Hepatocyte (in vitro differentiated cells): ENCODE data around the gene TAF1C. TPM values are rescaled to one million over a fixed set of nuclear protein-coding genes. Genes with fewer than 3 reads are reported as not detected.

Experiments
- DNase-seq: peaks from one replicate; pipeline ENCODE4 v3.0.0-alpha.2; 2016; ENCODE audit warnings: low spot score
- H2AFZ ChIP-seq: fragments of 200-600 bp; sonication (generic); 2 replicates; pipeline ENCODE4 v1.6.0; 2016; ENCODE audit warnings: antibody characterized with exemption, mild to moderate bottlenecking
- H3K27ac ChIP-seq: fragments of 200-600 bp; sonication (generic); 2 replicates; pipeline ENCODE4 v1.5.1; 2016; ENCODE audit warnings: mild to moderate bottlenecking
- H3K27me3 ChIP-seq: fragments of 200-600 bp; sonication (generic); 2 replicates; pipeline ENCODE4 v1.6.1; 2016
- H3K36me3 ChIP-seq: fragments of 200-600 bp; sonication (generic); replicated peaks from 2 replicates; pipeline ENCODE4 v1.5.1; 2016; ENCODE audit warnings: low read depth; ENCODE audit not compliant: insufficient read depth
- H3K4me1 ChIP-seq: fragments of 200-600 bp; sonication (generic); 2 replicates; pipeline ENCODE4 v1.5.1; 2016; ENCODE audit warnings: mild to moderate bottlenecking, moderate library complexity; ENCODE audit not compliant: insufficient read depth
- H3K4me2 ChIP-seq: fragments of 200-600 bp; sonication (generic); 2 replicates; pipeline ENCODE4 v1.6.0; 2016
- H3K4me3 ChIP-seq: fragments of 200-600 bp; sonication (generic); 2 replicates; pipeline ENCODE4 v1.5.1; 2016; ENCODE audit warnings: mild to moderate bottlenecking
- H3K79me2 ChIP-seq: fragments of 200-600 bp; sonication (generic); 2 replicates; pipeline ENCODE4 v1.6.0; 2017; ENCODE audit warnings: mild to moderate bottlenecking
- H3K9me2 ChIP-seq: fragments of 200-600 bp; sonication (generic); replicated peaks from 2 replicates; pipeline ENCODE4 v1.6.0; 2017; ENCODE audit warnings: mild to moderate bottlenecking; ENCODE audit not compliant: insufficient read depth
- H3K9me3 ChIP-seq: fragments of 200-600 bp; sonication (generic); 2 replicates; pipeline ENCODE4 v1.5.1; 2016; ENCODE audit warnings: low read depth, mild to moderate bottlenecking
- H4K20me1 ChIP-seq: fragments of 200-600 bp; sonication (generic); 2 replicates; pipeline ENCODE4 v1.6.0; 2016; ENCODE audit warnings: mild to moderate bottlenecking; ENCODE audit not compliant: insufficient read depth, poor library complexity, severe bottlenecking
- EZH2 ChIP-seq: fragments of 200-600 bp; sonication (generic); IDR thresholded peaks from 2 replicates; pipeline ENCODE4 v1.6.1; 2016; ENCODE audit warnings: antibody characterized with exemption, mild to moderate bottlenecking, borderline replicate concordance
- EZH2phosphoT487 ChIP-seq: fragments of 200-600 bp; sonication (generic); IDR thresholded peaks from one replicate; pipeline ENCODE4 v1.6.1; 2018; ENCODE audit warnings: antibody characterized with exemption, mild to moderate bottlenecking, low read depth, moderate library complexity; ENCODE audit not compliant: unreplicated experiment, severe bottlenecking
- WGBS: methylation state at CpG from one replicate; pipeline ENCODE4 v1.1.6; 2016; ENCODE audit warnings: low lambda C conversion rate; ENCODE audit errors: missing lambda C conversion rate; 5-methylcytosine and 5-hydroxymethylcytosine counted together
- polyA plus RNA-seq: library from polyadenylated mRNA; unstranded; fragments of >200 nt; fragmentation: Nextera tagmentation; extraction: Ambion mirVana; gene quantifications from 2 replicates; pipeline ENCODE4 v1.2.1, GENCODE V29; 2016
- total RNA-seq: library from RNA; depleted of rRNA; stranded (reverse); fragments of >200 nt; gene quantifications from 2 replicates; pipeline ENCODE4 v1.2.3, GENCODE V29; 2014
- TF ChIP-seq, protein P1 (sequence below): fragments of 200-600 bp; sonication (generic); IDR thresholded peaks from 2 replicates; pipeline ENCODE4 v1.5.1; 2016; ENCODE audit warnings: antibody characterized with exemption, mild to moderate bottlenecking; ENCODE audit not compliant: poor library complexity

TAF1C gene
- total and polyA plus RNA-seq, 2 experiments from 2014 or later, result 30.2 to 39.2 TPM

DNA sequence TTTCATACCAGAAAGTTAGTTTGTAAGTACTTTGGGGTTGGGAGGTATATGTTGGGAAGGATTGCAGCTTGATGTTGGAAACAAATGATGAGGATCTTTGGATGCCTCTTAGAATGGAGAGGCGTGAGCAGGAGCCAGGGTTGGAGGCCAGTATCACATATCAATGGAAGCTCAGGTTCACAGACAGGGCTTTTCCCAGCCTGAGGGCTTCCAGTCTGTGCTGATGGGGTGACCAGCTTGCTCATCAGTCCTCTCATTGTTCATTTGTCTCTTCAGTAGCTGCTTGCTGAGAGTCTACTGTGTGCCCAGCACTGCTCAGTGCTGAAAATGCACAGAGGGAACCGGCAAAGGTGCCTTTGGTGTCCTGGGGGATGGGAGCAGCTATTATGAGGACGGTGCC is 35.9 kb downstream of the TAF1C start:
- Histone ChIP-seq H2AFZ (no peak overlapping the region), H3K4me3 (no peak overlapping the region), H3K27me3 (no peaks in the 10 kb centered on the region), H4K20me1 (no peaks in the 10 kb centered on the region), H3K4me1 (no peaks in the 10 kb centered on the region), H3K27ac (no peak overlapping the region), H3K9me3 (no peaks in the 10 kb centered on the region), H3K79me2 (no peaks in the 10 kb centered on the region), H3K4me2 (no peak overlapping the region), H3K36me3 (no peaks in the 10 kb centered on the region), H3K9me2 (no peaks in the 10 kb centered on the region)
- no peak for DNase-seq
- TF ChIP-seq, protein P1, sequence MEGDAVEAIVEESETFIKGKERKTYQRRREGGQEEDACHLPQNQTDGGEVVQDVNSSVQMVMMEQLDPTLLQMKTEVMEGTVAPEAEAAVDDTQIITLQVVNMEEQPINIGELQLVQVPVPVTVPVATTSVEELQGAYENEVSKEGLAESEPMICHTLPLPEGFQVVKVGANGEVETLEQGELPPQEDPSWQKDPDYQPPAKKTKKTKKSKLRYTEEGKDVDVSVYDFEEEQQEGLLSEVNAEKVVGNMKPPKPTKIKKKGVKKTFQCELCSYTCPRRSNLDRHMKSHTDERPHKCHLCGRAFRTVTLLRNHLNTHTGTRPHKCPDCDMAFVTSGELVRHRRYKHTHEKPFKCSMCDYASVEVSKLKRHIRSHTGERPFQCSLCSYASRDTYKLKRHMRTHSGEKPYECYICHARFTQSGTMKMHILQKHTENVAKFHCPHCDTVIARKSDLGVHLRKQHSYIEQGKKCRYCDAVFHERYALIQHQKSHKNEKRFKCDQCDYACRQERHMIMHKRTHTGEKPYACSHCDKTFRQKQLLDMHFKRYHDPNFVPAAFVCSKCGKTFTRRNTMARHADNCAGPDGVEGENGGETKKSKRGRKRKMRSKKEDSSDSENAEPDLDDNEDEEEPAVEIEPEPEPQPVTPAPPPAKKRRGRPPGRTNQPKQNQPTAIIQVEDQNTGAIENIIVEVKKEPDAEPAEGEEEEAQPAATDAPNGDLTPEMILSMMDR, result no peak
- TF ChIP-seq EZH2phosphoT487 (no peak), EZH2 (no peak)
- 81% methylated on average over 3 of the region's 3 CpGs for WGBS

DNA sequence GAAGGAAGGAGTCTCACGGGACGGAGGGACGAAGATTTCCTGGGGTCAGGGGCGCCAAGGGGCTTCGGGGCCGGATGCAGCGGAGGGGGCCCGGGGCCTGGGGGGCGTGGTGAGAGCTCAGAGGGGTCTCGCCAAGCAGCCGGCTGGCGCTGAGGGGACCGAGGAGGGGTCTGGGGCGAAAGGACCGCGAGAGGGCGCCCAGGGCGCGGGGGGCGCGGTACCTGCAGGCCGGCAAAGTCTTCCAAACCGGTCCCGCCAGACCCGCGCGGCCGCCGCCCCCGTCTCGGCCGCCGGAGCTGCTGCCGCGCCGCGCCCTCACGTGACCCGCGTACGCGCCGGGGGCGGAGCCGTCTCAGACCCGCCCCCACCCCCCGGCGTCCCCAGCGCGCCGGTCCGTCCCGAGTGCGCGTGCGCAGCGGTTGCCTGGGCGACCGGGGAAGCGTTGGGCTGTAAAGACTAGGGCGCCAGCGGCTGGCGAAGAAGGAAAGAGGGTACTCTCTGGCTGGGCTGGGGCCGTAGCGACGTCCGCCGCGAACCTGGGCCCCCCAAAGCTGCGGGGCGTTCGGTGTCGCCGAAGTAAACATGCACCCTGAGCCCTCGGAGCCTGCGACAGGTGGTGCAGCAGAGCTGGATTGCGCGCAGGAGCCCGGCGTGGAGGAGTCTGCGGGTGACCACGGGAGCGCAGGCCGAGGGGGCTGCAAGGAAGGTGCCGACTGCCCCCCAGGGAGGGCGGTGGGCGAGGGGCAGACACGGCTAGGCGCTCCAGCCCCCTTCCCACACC is 41.8 kb downstream of the TAF1C start, which contains the start of the genes DNAAF1 and HSDL1:
TSS of gene DNAAF1 (plus strand) at position 450 of the 781 bp plus-strand sequence. CDS start at position 583, 133 bp downstream.
TSS of gene HSDL1 (minus strand) at position 319 of the 781 bp plus-strand sequence. CDS start 13,856 bp downstream, outside the sequence.
- DNase-seq, result peak; percentile 97
- Histone ChIP-seq H3K27ac (peak within 1 kb of the TSS; percentile 83), H3K4me2 (peak within 1 kb of the TSS; percentile 91), H3K79me2 (peaks cover 46% of the 10 kb centered on the region), H3K4me3 (peak within 1 kb of the TSS; percentile 99), H4K20me1 (no peaks in the 10 kb centered on the region), H3K36me3 (no peaks in the 10 kb centered on the region), H3K9me2 (no peaks in the 10 kb centered on the region), H3K27me3 (no peaks in the 10 kb centered on the region), H3K4me1 (peaks cover 9% of the 10 kb centered on the region), H2AFZ (peak within 1 kb of the TSS; percentile 93), H3K9me3 (no peaks in the 10 kb centered on the region)
- under 1% methylated on average over 48 of the region's 89 CpGs for WGBS
- TF ChIP-seq EZH2phosphoT487 (no peak), EZH2 (no peak)
- TF ChIP-seq, protein P1, result peak; percentile 33

DNA sequence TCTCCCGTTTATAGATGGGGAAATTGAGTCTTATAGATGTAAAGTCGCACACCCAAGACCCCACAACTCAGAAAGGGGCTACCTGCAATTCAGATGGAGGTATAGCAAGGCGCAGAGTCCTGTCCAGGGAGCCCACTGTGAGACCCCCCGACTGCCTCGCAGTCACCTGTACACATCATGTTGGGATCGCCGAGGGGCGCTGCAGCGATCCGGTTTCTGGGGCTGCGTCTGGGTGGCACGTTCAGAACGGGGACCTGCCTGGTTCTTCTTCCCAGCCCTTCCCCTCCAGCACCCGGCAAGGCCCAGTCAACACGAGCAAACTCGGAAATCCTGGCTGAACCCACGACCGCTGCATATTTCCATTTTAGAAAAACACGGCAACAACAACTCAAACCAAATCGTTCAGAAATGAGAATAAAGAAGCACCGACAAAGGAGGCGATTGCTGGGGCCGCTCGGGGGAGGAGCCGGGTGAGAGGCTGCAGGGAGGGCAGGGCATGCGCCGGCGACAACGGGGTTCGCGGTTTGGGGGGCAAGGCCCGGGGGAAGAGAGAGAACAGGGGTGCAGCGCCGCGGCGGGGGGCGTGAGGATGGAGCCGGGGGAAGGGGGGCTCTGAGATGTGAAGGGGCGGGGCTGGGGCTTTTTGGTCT is 42.5 kb downstream of the TAF1C start:
- Histone ChIP-seq H2AFZ (peak overlapping the region; percentile 93), H3K4me3 (peak overlapping the region; percentile 99)
- DNase-seq, result peak; percentile 50

More for the DNA sequence above, 42.5 kb downstream of the TAF1C start:
- no peaks in the 10 kb centered on the region for H3K9me2 ChIP-seq
- no peaks in the 10 kb centered on the region for H3K9me3 ChIP-seq
- H3K36me3 ChIP-seq, result no peaks in the 10 kb centered on the region
- under 1% methylated on average over 31 of the region's 39 CpGs for WGBS
- H3K4me1 ChIP-seq, result peaks cover 14% of the 10 kb centered on the region
- H4K20me1 ChIP-seq, result no peaks in the 10 kb centered on the region
- peak overlapping the region; percentile 83 for H3K27ac ChIP-seq
- H3K27me3 ChIP-seq, result no peaks in the 10 kb centered on the region
- H3K4me2 ChIP-seq, result peak overlapping the region; percentile 89
- TF ChIP-seq EZH2, result no peak
- TF ChIP-seq, protein P1, result peak; percentile 20
- peaks cover 53% of the 10 kb centered on the region for H3K79me2 ChIP-seq
